K562 (cell line): ENCODE data around the gene C19orf47. TPM values are rescaled to one million over a fixed set of nuclear protein-coding genes. Genes with fewer than 3 reads are reported as not detected.

Experiments used
- CTBP1 ChIP-seq: fragments of 450-650 bp; IDR thresholded peaks from 2 replicates; pipeline ENCODE4 v1.6.1; 2016; ENCODE audit warnings: borderline replicate concordance
- EP300 ChIP-seq: IDR thresholded peaks from 2 replicates; pipeline ENCODE4 v1.6.1; 2012; ENCODE audit warnings: low read length, improper control_type of control experiment
- ETV5 ChIP-seq: sonication (generic); formaldehyde crosslinking; IDR thresholded peaks from 2 replicates; pipeline ENCODE4 v1.4.0; 2020; ENCODE audit warnings: low read depth, mild to moderate bottlenecking, missing genetic modification reagents
- KDM4B ChIP-seq, 2 experiments: fragments of 450-650 bp in 1 of 2; sonication (generic) in 1 of 2; IDR thresholded peaks; 2 replicates each; pipeline ENCODE4 v1.6.1; 2016 to 2017; ENCODE audit warnings: borderline replicate concordance in 2 of 2, antibody characterized with exemption in 1 of 2, low read depth in 1 of 2, mild to moderate bottlenecking in 1 of 2
- KLF13 ChIP-seq: fragments of 450-650 bp; IDR thresholded peaks from 2 replicates; pipeline ENCODE4 v1.6.1; 2016; ENCODE audit warnings: missing genetic modification characterization, low read depth, mild to moderate bottlenecking, missing compliant biosample characterization, moderate library complexity, borderline replicate concordance
- MEIS2 ChIP-seq: fragments of 450-650 bp; IDR thresholded peaks from 2 replicates; pipeline ENCODE4 v1.6.1; 2014; ENCODE audit warnings: mild to moderate bottlenecking; ENCODE audit not compliant: partially characterized antibody
- NFRKB ChIP-seq: fragments of 450-650 bp; IDR thresholded peaks from 2 replicates; pipeline ENCODE4 v1.6.1; 2016; ENCODE audit warnings: low read depth
- PHB ChIP-seq: fragments of 250-450 bp; sonication (Bioruptor Pico); IDR thresholded peaks from 2 replicates; pipeline ENCODE4 v1.5.0; 2021
- POLR2B ChIP-seq: fragments of 450-650 bp; IDR thresholded peaks from 2 replicates; pipeline ENCODE4 v1.6.1; 2018; ENCODE audit warnings: low read depth; ENCODE audit not compliant: partially characterized antibody
- SIN3B ChIP-seq: fragments of 450-650 bp; IDR thresholded peaks from 2 replicates; pipeline ENCODE4 v1.6.1; 2017; ENCODE audit warnings: low read depth, mild to moderate bottlenecking, moderate library complexity
- SMAD2 ChIP-seq: fragments of 150-350 bp; IDR thresholded peaks from 2 replicates; pipeline ENCODE4 v1.6.1; 2014; ENCODE audit warnings: low read depth, mild to moderate bottlenecking, low read length
- SRSF7 ChIP-seq: fragments of 200-400 bp; formaldehyde crosslinking; optimal IDR thresholded peaks from 2 replicates; pipeline ENCODE3; 2017; ENCODE audit warnings: mild to moderate bottlenecking, low read depth, low read length
- U2AF2 ChIP-seq: fragments of 200-400 bp; formaldehyde crosslinking; optimal IDR thresholded peaks from 2 replicates; pipeline ENCODE3; 2017; ENCODE audit warnings: low read depth, mild to moderate bottlenecking, low read length
- ZNF224 ChIP-seq: sonication (generic); formaldehyde crosslinking; IDR thresholded peaks from 2 replicates; pipeline ENCODE4 v1.8.0; 2022; ENCODE audit warnings: mild to moderate bottlenecking, missing genetic modification reagents
- ZNF551 ChIP-seq: fragments of 250-450 bp; sonication (Bioruptor Pico); IDR thresholded peaks from 2 replicates; pipeline ENCODE4 v1.5.0; 2021; ENCODE audit warnings: mild to moderate bottlenecking, moderate library complexity
- ZNF668 ChIP-seq: fragments of 250-450 bp; sonication (Bioruptor Pico); IDR thresholded peaks from 2 replicates; pipeline ENCODE4 v1.8.0; 2022; ENCODE audit warnings: mild to moderate bottlenecking, inconsistent platforms
- polyA plus RNA-seq, 8 experiments: library from polyadenylated mRNA; depleted of rRNA in 4 of 8; stranded (reverse) in 5 of 8; unstranded in 3 of 8; fragments of >200 nt; fragmentation: Nextera tagmentation in 2 of 8; fragmentation: Illumina TruSeq in 1 of 8; extraction: Ambion mirVana in 2 of 8; extraction: Trizol in 1 of 8; gene quantifications; 2 replicates each; pipeline versions ENCODE4 v1.2.1 to v1.2.3, GENCODE V29; 2011 to 2014; ENCODE audit warnings: inconsistent platforms in 1 of 8, missing spikeins in 1 of 8
- total RNA-seq, 7 experiments: library from RNA; depleted of rRNA in 6 of 7; stranded (reverse); fragments of >200 nt in 6 of 7; fragmentation: Illumina TruSeq in 2 of 7; extraction: Trizol in 2 of 7; gene quantifications; 2 replicates each; pipeline versions ENCODE4 v1.2.1 to v1.2.3, GENCODE V29; 2011 to 2021; ENCODE audit warnings: low replicate concordance in 1 of 7
- TF ChIP-seq, protein P1 (sequence below): fragments of 250-450 bp; sonication (Bioruptor Pico); IDR thresholded peaks from 2 replicates; pipeline ENCODE4 v1.8.0; 2021; ENCODE audit warnings: mild to moderate bottlenecking, moderate library complexity
- TF ChIP-seq, protein P2 (sequence below): fragments of 250-450 bp; sonication (Bioruptor Pico); IDR thresholded peaks from 2 replicates; pipeline ENCODE4 v1.8.0; 2021; ENCODE audit warnings: moderate library complexity, mild to moderate bottlenecking, inconsistent platforms
- TF ChIP-seq, protein P3 (sequence below): fragments of 250-450 bp; sonication (Bioruptor Pico); IDR thresholded peaks from 2 replicates; pipeline ENCODE4 v1.8.0; 2022; ENCODE audit warnings: moderate library complexity, mild to moderate bottlenecking, inconsistent platforms
- TF ChIP-seq, protein P4 (sequence below): fragments of 450-650 bp; conservative IDR thresholded peaks from 2 replicates; pipeline ENCODE4 v1.6.1; 2016; ENCODE audit warnings: missing genetic modification characterization, low read depth, mild to moderate bottlenecking, control low read depth, missing compliant biosample characterization

Gene C19orf47
- total and polyA plus RNA-seq, 9 of the 15 experiments (the other 6 are each of a cell fraction or from before 2014, with no cell fraction given): 0.08 to 26.1 (median 14.7) TPM

DNA sequence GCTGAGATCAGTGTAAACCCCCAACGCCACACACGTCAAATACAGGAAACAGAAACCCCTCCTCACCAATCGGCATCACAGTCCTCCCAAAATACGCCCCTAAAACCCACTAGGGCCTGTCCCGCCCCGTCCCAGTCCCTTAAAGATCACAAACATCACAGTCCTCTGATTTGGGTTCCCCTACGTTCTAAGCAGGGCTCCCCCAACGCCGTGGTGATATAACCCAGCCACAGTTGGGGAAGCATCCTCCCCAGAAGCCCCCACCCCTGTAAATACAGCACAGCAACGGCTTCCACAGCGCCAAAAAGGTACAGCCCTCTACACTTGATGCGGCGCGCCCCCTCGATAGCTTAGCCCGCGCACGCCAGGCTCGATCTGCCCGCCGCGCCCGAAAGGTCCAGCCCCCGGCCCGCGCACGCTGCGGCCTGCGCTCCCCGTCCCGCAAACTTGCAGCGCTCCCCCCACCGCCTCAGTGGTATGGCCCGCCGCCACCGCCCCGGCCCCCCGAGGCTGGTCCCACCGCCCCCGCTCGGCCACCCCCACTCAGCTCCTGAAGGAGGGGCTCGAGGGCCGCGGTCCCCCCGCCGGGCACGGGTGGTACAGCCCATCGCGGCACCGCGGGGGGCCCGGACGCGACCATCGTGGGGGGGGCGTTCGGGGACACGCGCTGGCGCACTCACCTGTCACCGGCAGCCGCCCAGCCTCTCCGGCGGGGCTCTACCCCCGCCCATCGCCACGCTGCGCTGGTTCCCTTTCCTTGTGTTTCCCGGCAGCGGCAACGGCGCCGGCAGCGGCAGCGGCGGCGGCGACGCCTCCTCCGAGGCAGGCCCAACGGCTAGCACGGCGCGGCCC, 63.5 kb downstream of the C19orf47 start, which contains the start of gene AKT2 (continued):
- TF ChIP-seq, protein P1, sequence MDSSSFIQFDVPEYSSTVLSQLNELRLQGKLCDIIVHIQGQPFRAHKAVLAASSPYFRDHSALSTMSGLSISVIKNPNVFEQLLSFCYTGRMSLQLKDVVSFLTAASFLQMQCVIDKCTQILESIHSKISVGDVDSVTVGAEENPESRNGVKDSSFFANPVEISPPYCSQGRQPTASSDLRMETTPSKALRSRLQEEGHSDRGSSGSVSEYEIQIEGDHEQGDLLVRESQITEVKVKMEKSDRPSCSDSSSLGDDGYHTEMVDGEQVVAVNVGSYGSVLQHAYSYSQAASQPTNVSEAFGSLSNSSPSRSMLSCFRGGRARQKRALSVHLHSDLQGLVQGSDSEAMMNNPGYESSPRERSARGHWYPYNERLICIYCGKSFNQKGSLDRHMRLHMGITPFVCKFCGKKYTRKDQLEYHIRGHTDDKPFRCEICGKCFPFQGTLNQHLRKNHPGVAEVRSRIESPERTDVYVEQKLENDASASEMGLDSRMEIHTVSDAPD: no peak
- no peak for TF ChIP-seq ETV5 (CRISPR knock-in tag)
- no peak for TF ChIP-seq PHB (CRISPR knock-in tag)
- peak; percentile 43; the same call in 1 of the 2 replicates for TF ChIP-seq KLF13 (tag)
- no peak for TF ChIP-seq POLR2B
- no peak for TF ChIP-seq NFRKB
- TF ChIP-seq, protein P2, sequence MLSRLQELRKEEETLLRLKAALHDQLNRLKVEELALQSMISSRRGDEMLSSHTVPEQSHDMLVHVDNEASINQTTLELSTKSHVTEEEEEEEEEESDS (CRISPR knock-in tag): no peak
- TF ChIP-seq, protein P3, sequence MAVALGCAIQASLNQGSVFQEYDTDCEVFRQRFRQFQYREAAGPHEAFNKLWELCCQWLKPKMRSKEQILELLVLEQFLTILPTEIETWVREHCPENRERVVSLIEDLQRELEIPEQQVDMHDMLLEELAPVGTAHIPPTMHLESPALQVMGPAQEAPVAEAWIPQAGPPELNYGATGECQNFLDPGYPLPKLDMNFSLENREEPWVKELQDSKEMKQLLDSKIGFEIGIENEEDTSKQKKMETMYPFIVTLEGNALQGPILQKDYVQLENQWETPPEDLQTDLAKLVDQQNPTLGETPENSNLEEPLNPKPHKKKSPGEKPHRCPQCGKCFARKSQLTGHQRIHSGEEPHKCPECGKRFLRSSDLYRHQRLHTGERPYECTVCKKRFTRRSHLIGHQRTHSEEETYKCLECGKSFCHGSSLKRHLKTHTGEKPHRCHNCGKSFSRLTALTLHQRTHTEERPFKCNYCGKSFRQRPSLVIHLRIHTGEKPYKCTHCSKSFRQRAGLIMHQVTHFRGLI (CRISPR knock-in tag): no peak
- TF ChIP-seq ZNF551 (CRISPR knock-in tag): no peak
- TF ChIP-seq KDM4B (IDR thresholded peaks at IDR 0.05; ENCODE audit: borderline replicate concordance in 2 of 2, low read depth in 1 of 2): peak in 1 of 2 experiments; percentile 41; a peak in 2 of 4 replicates
- TF ChIP-seq U2AF2: no peak
- no peak for TF ChIP-seq SRSF7
- TF ChIP-seq, protein P4, sequence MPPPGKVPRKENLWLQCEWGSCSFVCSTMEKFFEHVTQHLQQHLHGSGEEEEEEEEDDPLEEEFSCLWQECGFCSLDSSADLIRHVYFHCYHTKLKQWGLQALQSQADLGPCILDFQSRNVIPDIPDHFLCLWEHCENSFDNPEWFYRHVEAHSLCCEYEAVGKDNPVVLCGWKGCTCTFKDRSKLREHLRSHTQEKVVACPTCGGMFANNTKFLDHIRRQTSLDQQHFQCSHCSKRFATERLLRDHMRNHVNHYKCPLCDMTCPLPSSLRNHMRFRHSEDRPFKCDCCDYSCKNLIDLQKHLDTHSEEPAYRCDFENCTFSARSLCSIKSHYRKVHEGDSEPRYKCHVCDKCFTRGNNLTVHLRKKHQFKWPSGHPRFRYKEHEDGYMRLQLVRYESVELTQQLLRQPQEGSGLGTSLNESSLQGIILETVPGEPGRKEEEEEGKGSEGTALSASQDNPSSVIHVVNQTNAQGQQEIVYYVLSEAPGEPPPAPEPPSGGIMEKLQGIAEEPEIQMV: no peak
- TF ChIP-seq SIN3B: peak; percentile 23; the same call in 1 of the 2 replicates
- no peak for TF ChIP-seq SMAD2
- TF ChIP-seq MEIS2: no peak
- no peak for TF ChIP-seq CTBP1
- 0 out of 2 replicates have a peak, but pooled peaks have one; percentile 3 for TF ChIP-seq EP300
- no peak for TF ChIP-seq ZNF668
- TF ChIP-seq ZNF224: no peak
